Adrenal gland (tissue), 5 donors: Measurements from ENCODE around the gene MGARP.

Experiments
- CTCF ChIP-seq, 6 experiments: fragments of 450-650 bp in 4 of 6; fragments of 200-600 bp in 2 of 6; sonication (generic) in 1 of 6; IDR thresholded peaks; 1 replicate in 5 of 6; 2 replicates in 1 of 6; pipeline versions ENCODE4 v1.5.1 to v1.8.0; 2016 to 2021; ENCODE audit warnings: antibody characterized with exemption in 6 of 6, mild to moderate bottlenecking in 2 of 6, moderate library complexity in 1 of 6
- POLR2A ChIP-seq, 2 donors: fragments of 450-650 bp; IDR thresholded peaks; one replicate each; pipeline ENCODE4 v1.6.1; 2017; ENCODE audit warnings: antibody characterized with exemption in 2 of 2, mild to moderate bottlenecking in 2 of 2, moderate library complexity in 1 of 2
- donor health status: DM: no; HTN: no; CAD: no.

- TF ChIP-seq CTCF (IDR thresholded peaks at IDR 0.05) = no peak
- TF ChIP-seq POLR2A (IDR thresholded peaks at IDR 0.05) = no peak
Measured at GRCh38 chr4:139295942-139296299, 15.9 kb upstream of the MGARP start.
